Stimulated activated memory B cell treated with anti-CD40 and anti-IgM and Interleukin-4, amounts not matched to agents 10 μg/mL and 1 μg/mL and 100 μg/mL, for 72 hours (primary cell): ENCODE results near the gene FIG4.
"Not testable (repeated sequence)": the region's sequence is repeated elsewhere in the genome, so short reads cannot be mapped to it uniquely, and the experiment has no call there.

Experiments
- ATAC-seq: fragments of 150-1000 bp; cut with Tn5 transposase; 2 replicates; pipeline ENCODE4 v1.10.0; 2021
- H3K27ac Mint-ChIP-seq: one replicate; pipeline ENCODE4 v1.8.0; 2022; ENCODE audit warnings: mild to moderate bottlenecking, mixed read lengths
- H3K27me3 Mint-ChIP-seq: one replicate; pipeline ENCODE4 v1.8.0; 2022; ENCODE audit warnings: mixed read lengths
- H3K36me3 Mint-ChIP-seq: one replicate; pipeline ENCODE4 v1.8.0; 2022; ENCODE audit warnings: mixed read lengths
- H3K4me1 Mint-ChIP-seq: one replicate; pipeline ENCODE4 v1.8.0; 2022; ENCODE audit warnings: mixed read lengths
- H3K4me3 Mint-ChIP-seq: one replicate; pipeline ENCODE4 v1.8.0; 2022; ENCODE audit warnings: mild to moderate bottlenecking, moderate library complexity, mixed read lengths
- H3K9me3 Mint-ChIP-seq: one replicate; pipeline ENCODE4 v1.8.0; 2022; ENCODE audit warnings: mixed read lengths

The FIG4 gene

DNA sequence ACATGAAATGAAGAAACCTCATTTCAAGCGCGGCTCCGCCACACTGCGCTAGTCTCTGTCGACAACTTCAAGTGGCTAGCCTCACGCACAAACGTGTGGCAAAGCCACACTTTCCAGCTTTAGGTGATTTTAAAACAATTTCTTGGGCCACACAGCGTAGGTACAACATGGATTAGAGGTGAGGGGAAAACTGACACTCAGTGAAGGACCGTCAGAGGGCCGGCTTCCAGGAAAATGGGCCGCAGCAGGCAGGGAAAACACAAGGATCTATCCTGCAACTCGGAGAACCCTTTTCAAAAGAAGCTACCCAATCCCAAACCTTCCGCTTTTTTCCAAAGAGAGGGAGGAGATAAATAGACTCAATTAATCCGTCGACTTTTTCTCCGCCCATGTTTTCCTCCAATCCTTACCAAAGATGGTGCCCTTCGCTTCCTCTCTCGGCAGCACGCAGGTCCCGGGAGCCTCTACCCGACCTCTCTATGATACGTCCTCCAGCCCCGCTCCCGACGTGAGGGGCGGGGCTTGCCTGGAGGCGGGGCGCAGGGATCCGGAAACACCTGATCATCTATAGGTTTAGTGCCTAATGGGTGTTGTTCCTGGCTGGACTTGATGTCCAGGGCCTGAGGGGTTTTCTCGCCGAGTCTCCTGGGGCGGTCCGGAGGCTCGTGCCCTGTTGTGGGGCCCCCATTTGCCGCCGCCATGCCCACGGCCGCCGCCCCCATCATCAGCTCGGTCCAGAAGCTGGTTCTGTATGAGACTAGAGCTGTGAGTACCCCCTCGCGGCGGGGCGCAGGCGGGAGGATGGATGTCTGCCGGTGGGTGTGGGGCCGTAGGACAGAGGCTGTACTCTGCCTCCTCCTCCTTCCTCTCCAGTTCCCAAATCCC, at the start of gene FIG4, which contains the start of gene AK9:
TSS of gene FIG4 (plus strand) at position 560 of the 885 bp plus-strand sequence. CDS start at position 700, 140 bp downstream.
TSS of gene AK9 (minus strand) at position 466 of the 885 bp plus-strand sequence. CDS start 15,457 bp downstream, outside the sequence.
- peak within 1 kb of the TSS; percentile 80 for H3K4me3 Mint-ChIP-seq
- H3K27ac Mint-ChIP-seq, result peak within 1 kb of the TSS; percentile 83
- no peaks in the 10 kb centered on the region for H3K9me3 Mint-ChIP-seq
- ATAC-seq, result peak; percentile 99
- H3K4me1 Mint-ChIP-seq, result peaks cover 40% of the 10 kb centered on the region
- H3K27me3 Mint-ChIP-seq, result no peaks in the 10 kb centered on the region
- H3K36me3 Mint-ChIP-seq, result peaks cover 13% of the 10 kb centered on the region

DNA sequence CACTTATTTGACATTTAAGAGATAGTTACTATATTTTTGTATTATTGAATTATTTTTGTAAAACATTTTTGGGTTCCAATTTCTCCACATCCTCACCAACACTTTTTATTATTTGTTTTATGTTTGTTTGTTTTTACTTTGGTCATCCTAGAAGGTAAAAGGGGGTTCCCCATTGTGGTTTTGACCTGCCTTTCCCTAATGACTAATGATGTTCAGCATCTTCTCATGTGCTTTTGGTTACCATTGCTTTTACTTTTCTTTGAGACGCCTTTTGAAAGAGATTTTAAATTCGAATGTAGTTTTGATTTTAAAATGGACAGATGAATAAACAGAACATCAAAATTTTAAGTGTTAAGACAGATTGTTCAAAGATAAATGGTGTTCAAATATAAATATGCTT, 47.0 kb upstream of the FIG4 start:
- no peak overlapping the region for H3K27ac Mint-ChIP-seq
- H3K27me3 Mint-ChIP-seq, result no peaks in the 10 kb centered on the region
- no peak for ATAC-seq
- H3K4me3 Mint-ChIP-seq, result no peak overlapping the region
- peaks cover 81% of the 10 kb centered on the region for H3K36me3 Mint-ChIP-seq
- peaks cover 5% of the 10 kb centered on the region for H3K9me3 Mint-ChIP-seq
- H3K4me1 Mint-ChIP-seq, result no peaks in the 10 kb centered on the region

DNA sequence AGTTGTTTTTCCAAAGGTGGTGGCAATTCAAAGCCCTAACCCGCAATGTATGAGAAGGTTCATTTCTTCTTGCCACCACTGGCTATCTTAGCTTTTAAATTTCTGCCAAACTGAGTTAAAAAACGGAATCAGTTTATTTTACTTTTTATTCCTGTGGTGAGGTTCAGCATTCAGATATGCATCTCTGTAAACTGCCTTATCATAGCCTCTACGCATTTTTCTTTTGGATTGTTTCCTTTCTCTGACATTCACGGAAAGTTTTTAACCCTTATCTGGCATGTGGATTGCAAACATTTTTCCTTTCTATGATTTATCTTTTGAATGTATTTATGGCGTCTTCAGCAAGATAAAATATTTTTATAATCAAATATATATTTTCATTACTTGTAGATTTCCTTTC, 37.8 kb upstream of the FIG4 start:
- H3K27me3 Mint-ChIP-seq, result no peaks in the 10 kb centered on the region
- ATAC-seq, result no peak

DNA sequence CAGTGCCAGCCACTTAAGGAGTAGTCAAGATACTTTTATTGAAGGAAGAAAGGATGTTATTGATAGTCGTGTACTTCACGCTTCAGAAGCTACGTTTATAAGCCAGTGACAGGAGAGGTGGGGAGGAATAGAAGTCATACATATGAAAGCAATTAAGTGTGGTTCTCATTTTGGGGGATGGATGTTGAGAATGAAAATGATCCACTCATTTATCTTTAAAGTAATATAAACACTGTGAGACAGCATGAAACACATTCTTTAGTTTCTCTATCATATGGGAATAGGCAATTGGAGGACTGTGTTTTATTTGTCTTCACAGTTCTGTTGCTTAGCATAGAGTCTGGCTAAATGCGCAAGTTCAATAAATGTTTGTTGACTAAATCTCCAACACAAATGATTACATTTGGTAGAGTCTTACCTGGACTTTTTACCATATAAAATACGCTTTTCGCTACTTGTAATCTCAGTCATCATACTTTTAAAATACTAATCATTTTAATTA, 35.3 kb upstream of the FIG4 start:
- Mint-ChIP-seq H3K27ac (no peak overlapping the region), H3K36me3 (peaks cover 26% of the 10 kb centered on the region), H3K4me3 (no peak overlapping the region), H3K9me3 (no peaks in the 10 kb centered on the region), H3K27me3 (no peaks in the 10 kb centered on the region), H3K4me1 (no peaks in the 10 kb centered on the region)
- no peak for ATAC-seq

More for the DNA sequence above, 37.8 kb upstream of the FIG4 start:
- H3K9me3 Mint-ChIP-seq, result no peaks in the 10 kb centered on the region
- H3K4me3 Mint-ChIP-seq, result no peak overlapping the region
- peaks cover 25% of the 10 kb centered on the region for H3K36me3 Mint-ChIP-seq
- no peak overlapping the region for H3K27ac Mint-ChIP-seq
- no peaks in the 10 kb centered on the region for H3K4me1 Mint-ChIP-seq

DNA sequence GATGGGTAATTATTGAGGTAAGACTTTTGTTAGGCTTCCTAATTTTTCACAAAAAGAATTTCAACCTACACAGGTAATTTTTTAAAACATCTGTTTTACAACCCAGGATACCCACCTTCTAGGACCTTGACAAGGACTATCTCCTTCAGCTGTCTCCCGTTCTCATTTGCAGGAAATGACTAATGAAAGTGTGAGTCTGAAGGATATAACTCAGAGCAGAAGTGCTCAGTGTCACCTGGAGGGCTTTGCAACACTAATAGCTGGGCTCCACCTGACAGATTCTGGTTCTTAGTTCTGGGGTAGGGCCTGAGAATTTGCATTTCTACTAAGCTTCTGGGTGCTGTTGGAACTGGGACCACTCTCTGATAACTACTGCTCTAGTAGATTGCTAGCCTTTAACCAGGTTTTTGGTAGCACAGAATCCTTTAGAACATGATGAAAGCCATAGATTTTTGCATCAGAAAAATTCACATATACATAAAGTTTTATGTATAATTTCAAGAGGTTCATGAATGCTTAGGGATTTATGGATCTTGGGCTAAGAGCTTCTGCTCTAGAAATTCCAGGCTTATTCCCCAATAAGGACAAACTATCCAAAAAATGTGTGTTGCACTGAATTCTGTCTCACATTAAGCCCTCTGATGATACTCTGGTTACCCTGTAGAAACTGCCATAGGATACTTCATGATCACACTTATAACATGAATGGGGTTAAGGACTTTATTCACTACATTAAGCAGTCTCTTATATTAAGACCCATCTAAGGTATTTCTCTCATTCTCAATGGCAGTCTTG, 30.4 kb upstream of the FIG4 start:
- peaks cover 24% of the 10 kb centered on the region for H3K36me3 Mint-ChIP-seq
- no peak for ATAC-seq
- no peaks in the 10 kb centered on the region for H3K9me3 Mint-ChIP-seq
- H3K27me3 Mint-ChIP-seq, result no peaks in the 10 kb centered on the region
- no peak overlapping the region for H3K27ac Mint-ChIP-seq
- no peaks in the 10 kb centered on the region for H3K4me1 Mint-ChIP-seq
- H3K4me3 Mint-ChIP-seq, result no peak overlapping the region

DNA sequence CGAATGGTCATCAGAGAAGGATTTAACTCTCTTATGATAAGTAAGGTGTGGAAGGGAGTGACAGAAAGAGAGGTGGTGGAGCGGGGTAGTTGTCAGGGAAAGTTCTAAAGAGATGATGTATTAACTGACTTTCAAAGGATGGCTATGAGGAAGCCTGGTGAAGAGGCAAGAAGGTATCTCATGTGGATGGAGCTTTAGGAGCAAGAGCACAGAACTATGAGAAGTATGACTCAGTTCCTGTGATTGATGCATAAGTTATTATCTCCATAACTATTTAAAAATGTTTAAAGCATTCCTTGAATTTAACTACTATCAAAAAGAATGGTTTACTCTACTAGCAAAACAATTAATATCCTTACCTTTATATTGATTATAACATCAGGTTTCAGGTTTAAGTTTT, 28.9 kb upstream of the FIG4 start:
- no peaks in the 10 kb centered on the region for H3K9me3 Mint-ChIP-seq
- H3K36me3 Mint-ChIP-seq, result peaks cover 15% of the 10 kb centered on the region
- no peaks in the 10 kb centered on the region for H3K4me1 Mint-ChIP-seq
- H3K27ac Mint-ChIP-seq, result no peak overlapping the region
- ATAC-seq, result no peak
- H3K4me3 Mint-ChIP-seq, result no peak overlapping the region
- no peaks in the 10 kb centered on the region for H3K27me3 Mint-ChIP-seq

DNA sequence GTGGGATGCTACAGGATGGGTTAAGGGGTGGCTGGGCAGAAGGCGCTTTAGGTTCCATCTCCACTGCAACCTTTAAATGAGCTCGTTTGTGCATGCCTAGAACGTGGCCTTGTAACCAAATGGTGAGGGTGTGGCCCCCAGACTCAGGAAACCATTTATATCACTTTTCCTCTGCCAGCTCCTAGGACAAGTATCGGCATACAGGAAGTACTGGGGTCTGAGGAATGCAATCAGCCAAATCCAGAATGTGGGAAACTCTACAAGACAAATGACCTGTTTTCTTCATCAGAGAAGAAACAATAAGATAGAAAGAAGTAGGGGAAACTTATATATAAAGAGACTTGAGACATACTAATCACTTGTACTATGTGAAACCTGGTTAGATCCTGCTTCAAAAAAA, 21.3 kb upstream of the FIG4 start:
- Mint-ChIP-seq H3K36me3 (peaks cover 22% of the 10 kb centered on the region), H3K27ac (no peak overlapping the region), H3K4me1 (no peaks in the 10 kb centered on the region), H3K4me3 (no peak overlapping the region), H3K9me3 (no peaks in the 10 kb centered on the region), H3K27me3 (no peaks in the 10 kb centered on the region)
- no peak for ATAC-seq

DNA sequence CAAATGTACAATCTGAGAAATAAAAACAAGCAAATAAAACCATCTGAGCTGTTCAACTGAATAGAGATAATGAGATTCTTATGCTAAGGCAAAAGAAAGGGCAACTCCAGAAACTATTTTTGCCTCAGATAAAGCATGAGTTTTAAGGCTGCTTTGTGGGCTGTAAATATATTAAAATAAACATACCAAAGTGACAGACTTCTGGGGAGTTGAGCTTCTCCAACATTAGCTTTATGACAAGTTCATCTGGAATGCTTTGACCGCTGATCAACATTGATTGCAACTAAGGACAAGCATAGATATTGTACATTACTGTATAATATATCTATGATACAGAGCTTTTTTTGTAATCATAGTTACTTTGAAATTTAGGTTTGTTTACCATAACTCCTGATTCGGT, 19.4 kb upstream of the FIG4 start:
- H3K27me3 Mint-ChIP-seq, result no peaks in the 10 kb centered on the region
- no peak for ATAC-seq
- no peaks in the 10 kb centered on the region for H3K9me3 Mint-ChIP-seq
- H3K27ac Mint-ChIP-seq, result no peak overlapping the region
- no peaks in the 10 kb centered on the region for H3K4me1 Mint-ChIP-seq
- H3K36me3 Mint-ChIP-seq, result peaks cover 22% of the 10 kb centered on the region
- H3K4me3 Mint-ChIP-seq, result no peak overlapping the region

DNA sequence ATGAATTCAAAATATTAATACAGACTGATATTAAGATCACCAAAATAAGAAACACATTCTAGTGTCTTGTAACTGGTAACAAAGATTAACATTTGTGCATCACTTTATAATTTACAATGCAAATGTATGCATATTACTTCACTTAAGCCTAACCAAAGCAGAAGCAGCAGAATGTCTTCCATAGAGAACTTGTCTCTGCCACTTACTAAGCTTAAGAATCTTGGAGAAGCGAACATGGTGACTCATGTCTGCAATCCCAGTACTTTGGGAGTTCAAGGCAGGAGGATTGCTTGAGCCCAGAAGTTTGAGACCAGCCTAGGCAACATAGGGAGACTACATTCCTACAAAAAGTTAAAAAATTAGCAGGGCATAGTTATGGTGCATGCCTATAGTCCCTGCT, 18.9 kb upstream of the FIG4 start:
- ATAC-seq, result no peak
- Mint-ChIP-seq H3K4me1 (no peaks in the 10 kb centered on the region), H3K9me3 (no peaks in the 10 kb centered on the region), H3K36me3 (peaks cover 22% of the 10 kb centered on the region), H3K27ac (no peak overlapping the region), H3K4me3 (no peak overlapping the region), H3K27me3 (no peaks in the 10 kb centered on the region)

DNA sequence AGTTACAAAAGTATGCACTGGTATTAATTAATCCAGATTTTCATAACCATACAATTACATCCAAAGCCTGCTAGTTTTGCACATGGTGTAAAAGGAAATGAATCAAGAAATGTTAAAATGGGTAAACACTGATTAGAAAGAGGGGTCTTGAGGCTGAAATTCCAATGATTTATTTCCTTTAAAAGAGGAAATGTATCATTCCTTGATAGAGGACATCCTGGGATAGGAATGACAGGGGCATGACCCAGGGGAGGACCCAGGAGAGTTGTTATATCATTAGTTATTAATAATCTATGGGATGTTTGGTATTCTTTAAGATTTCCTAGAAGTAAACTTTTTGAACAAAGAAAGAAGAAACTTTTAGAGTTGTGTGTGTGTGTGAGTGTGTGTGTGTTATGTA, 18.3 kb upstream of the FIG4 start:
- peaks cover 22% of the 10 kb centered on the region for H3K36me3 Mint-ChIP-seq
- H3K27ac Mint-ChIP-seq, result no peak overlapping the region
- H3K4me1 Mint-ChIP-seq, result no peaks in the 10 kb centered on the region
- H3K4me3 Mint-ChIP-seq, result no peak overlapping the region
- H3K9me3 Mint-ChIP-seq, result no peaks in the 10 kb centered on the region
- no peak for ATAC-seq
- no peaks in the 10 kb centered on the region for H3K27me3 Mint-ChIP-seq

DNA sequence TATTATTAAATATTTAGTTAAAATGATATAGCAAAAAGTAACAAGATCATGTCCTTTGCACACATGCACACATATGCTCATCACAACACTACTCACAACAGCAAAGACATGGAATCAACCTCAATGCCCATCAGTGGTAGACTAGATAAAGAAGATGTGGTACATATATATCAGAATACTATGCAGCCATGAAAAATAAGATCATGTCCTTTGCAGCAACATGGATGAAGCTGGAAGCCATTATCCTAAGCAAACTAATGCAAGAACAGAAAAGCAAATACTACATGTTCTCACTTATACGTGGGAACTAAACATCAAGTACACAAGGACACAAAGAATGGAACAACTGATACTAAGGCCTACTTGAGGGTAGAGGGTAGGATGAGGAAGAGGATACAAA, 14.4 kb upstream of the FIG4 start:
- no peak overlapping the region for H3K4me3 Mint-ChIP-seq
- H3K27me3 Mint-ChIP-seq, result no peaks in the 10 kb centered on the region
- no peak for ATAC-seq
- no peaks in the 10 kb centered on the region for H3K9me3 Mint-ChIP-seq
- H3K4me1 Mint-ChIP-seq, result peaks cover 9% of the 10 kb centered on the region
- H3K27ac Mint-ChIP-seq, result no peak overlapping the region
- peaks cover 7% of the 10 kb centered on the region for H3K36me3 Mint-ChIP-seq

DNA sequence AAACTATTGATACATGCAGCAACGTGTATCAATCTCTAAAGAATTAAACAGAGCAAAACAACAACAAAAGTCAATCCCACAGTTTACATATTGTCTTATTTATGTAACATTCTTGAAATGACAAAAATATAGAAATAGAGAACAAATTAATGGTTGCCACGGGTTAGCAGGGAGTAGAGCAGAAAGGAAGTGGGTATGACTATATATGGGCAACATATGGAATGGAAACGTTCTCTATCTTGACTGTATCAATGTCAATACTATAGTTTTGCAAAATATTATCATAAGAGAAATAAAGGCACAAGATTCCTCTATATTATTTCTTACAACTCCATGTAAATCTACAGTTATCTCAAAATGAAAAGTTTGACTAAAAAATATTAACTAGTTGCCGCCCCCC, 12.9 kb upstream of the FIG4 start:
- ATAC-seq, result no peak
- Mint-ChIP-seq H3K27me3 (no peaks in the 10 kb centered on the region), H3K4me1 (peaks cover 19% of the 10 kb centered on the region), H3K9me3 (no peaks in the 10 kb centered on the region), H3K27ac (no peak overlapping the region), H3K36me3 (peaks cover 14% of the 10 kb centered on the region), H3K4me3 (no peak overlapping the region)

DNA sequence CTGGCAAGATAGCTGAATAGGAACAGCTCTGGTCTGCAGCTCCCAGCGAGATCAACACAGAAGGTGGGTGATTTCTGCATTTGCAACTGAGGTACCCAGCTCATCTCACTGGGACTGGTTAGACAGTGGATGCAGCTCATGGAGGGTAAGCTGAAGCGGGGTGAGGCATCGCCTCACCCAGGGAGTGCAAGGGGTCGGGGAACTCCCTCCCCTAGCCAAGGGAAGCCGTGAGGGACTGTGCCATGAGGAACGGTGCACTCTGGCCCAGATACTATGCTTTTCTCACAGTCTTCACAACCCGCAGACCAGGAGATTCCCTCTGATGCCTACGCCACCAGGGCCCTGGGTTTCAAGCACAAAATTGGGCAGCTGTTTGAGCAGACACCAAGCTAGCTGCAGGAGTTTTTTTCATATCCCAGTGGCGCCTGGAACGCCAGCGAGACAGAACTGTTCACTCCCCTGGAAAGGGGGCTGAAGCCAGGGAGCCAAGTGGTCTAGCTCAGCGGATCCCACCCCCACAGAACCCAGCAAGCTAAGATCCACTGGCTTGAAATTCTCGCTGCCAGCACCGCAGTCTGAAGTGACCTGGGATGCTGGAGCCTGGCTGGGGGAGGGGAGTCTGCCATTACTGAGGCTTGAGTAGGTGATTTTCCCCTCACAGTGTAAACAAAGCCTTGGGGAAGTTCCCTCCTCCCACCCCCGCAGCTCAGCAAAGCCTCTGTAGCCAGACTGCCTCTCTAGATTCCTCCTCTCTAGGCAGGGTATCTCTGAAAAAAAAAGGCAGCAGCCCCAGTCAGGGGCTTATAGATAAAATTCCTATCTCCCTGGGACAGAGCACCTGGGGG, 12.2 kb upstream of the FIG4 start:
- H3K4me1 Mint-ChIP-seq, result peaks cover 21% of the 10 kb centered on the region
- peaks cover 18% of the 10 kb centered on the region for H3K36me3 Mint-ChIP-seq
- not testable (repeated sequence) for ATAC-seq, H3K9me3 Mint-ChIP-seq, H3K4me3 Mint-ChIP-seq, H3K27me3 Mint-ChIP-seq, H3K27ac Mint-ChIP-seq

DNA sequence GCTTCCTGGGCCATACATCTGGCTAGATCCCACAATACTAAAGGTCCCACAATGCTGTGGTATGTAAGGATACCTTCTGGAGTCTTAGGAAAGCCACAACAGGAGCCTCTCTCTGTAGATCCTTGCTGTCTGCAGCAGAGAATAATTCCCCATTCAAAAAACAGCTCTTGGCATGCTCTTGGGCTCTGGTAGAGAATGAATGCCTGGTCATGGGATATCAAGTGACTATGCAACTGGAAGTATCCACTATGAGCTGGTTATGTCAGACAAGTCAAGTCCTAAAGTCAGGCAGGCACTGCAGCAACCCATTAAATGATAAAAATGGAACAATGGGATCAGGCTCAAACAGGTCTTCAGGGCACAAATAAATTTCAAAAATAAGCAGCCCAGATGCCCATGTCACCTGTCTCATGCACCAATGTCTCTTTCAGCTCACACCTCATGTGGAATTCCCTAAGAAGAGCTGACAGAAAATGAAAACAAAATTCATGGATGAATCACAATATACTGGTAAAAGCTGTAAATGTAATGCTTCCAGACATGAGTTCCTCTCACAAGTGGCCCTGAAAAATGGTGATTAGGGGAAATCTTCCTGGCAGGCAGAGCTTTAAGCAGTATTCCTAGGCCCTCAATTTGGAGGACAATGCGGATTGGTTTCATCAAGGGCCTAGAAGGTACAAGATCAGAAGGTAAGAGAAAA, 4.4 kb upstream of the FIG4 start:
- ATAC-seq, result no peak
- no peak overlapping the region for H3K4me3 Mint-ChIP-seq
- no peaks in the 10 kb centered on the region for H3K9me3 Mint-ChIP-seq
- peaks cover 17% of the 10 kb centered on the region for H3K36me3 Mint-ChIP-seq
- no peaks in the 10 kb centered on the region for H3K27me3 Mint-ChIP-seq
- H3K4me1 Mint-ChIP-seq, result peaks cover 27% of the 10 kb centered on the region
- no peak overlapping the region for H3K27ac Mint-ChIP-seq
